HG02938 (cell line): ENCODE measurements around the gene SLC44A4.
A peak's percentile ranks its signal among the peaks of the same experiment; 100 is the strongest.
"Not testable (repeated sequence)": the region's sequence is repeated elsewhere in the genome, so short reads cannot be mapped to it uniquely, and the experiment has no call there.

Source experiments
- ATAC-seq: cut with Tn5 transposase; IDR thresholded peaks from one replicate; pipeline ENCODE4 v1.9.1; 2021; ENCODE audit warnings: mild to moderate bottlenecking, moderate library complexity; ENCODE audit not compliant: unreplicated experiment

SLC44A4 gene

DNA sequence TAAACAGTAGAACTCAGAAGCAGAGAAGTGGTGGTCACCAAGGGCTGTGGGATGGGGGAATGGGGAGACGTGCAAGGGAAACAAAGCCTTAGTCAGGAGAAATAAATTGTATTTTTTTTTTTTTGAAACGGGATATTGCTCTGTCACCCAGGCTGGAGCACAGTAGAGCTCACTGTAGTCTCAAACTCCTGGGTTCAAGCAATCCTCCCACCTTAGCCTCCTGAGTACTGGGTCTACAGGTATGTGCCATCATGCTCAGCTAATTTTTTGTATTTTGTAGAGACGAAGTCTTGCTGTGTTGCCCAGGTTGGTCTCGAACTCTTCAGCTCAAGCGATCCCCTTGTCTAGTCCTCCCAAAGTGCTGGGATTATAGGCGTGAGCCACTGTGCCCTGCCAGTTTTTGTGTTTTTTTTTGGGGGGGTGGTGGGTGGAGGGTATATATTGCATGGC, 47.9 kb downstream of the SLC44A4 start:
- no peak for ATAC-seq

DNA sequence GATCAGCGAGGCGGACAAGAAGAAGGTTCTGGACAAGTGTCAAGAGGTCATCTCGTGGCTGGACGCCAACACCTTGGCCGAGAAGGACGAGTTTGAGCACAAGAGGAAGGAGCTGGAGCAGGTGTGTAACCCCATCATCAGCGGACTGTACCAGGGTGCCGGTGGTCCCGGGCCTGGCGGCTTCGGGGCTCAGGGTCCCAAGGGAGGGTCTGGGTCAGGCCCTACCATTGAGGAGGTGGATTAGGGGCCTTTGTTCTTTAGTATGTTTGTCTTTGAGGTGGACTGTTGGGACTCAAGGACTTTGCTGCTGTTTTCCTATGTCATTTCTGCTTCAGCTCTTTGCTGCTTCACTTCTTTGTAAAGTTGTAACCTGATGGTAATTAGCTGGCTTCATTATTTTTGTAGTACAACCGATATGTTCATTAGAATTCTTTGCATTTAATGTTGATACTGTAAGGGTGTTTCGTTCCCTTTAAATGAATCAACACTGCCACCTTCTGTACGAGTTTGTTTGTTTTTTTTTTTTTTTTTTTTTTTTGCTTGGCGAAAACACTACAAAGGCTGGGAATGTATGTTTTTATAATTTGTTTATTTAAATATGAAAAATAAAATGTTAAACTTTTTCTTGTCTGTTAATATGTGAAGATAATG, 49.0 kb downstream of the SLC44A4 start:
- no peak for ATAC-seq

DNA sequence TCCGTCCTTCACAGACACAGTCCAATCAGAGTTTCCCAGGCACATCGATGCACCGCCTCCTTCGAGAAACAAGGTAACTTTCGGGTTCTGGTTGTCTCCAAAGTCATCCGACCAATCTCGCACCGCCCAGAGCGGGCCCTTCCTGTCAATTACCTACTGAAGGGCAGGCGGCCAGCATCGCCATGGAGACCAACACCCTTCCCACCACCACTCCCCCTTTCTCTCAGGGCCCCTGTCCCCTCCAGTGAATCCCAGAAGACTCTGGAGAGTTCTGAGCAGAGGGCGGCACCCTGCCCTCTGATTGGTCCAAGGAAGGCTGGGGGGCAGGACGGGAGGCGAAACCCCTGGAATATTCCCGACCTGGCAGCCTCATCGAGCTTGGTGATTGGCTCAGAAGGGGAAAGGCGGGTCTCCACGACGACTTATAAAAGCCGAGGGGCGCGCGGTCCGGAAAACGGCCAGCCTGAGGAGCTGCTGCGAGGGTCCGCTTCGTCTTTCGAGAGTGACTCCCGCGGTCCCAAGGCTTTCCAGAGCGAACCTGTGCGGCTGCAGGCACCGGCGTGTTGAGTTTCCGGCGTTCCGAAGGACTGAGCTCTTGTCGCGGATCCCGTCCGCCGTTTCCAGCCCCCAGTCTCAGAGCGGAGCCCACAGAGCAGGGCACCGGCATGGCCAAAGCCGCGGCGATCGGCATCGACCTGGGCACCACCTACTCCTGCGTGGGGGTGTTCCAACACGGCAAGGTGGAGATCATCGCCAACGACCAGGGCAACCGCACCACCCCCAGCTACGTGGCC, 51.3 kb downstream of the SLC44A4 start, which contains the start of gene HSPA1B:
TSS of gene HSPA1B (plus strand) at position 453 of the 794 bp plus-strand sequence. CDS start at position 666, 213 bp downstream.
- ATAC-seq: peak; percentile 64

DNA sequence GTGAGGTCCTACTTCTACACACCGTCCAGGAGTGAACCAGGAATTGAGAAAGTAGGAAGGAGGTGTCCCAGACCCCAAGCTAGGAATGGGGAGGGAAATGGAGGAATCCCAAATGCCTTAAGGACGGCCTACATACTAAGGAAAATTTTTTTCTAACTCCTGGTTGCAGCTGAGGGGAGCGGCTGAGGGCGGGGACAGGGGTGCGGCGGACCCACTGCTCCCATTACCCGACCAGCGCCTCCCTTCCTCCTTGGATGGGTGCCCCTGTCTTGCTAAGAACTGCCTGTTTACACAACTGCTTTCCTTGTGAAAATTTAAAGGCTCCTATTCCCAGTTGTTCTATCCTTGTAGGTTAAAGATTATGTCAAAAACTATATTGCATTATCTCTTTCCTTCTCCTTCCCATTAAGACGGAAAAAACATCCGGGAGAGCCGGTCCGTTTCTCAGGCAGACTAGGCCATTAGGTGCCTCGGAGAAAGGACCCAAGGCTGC, 52.0 kb downstream of the SLC44A4 start:
- ATAC-seq: no peak

DNA sequence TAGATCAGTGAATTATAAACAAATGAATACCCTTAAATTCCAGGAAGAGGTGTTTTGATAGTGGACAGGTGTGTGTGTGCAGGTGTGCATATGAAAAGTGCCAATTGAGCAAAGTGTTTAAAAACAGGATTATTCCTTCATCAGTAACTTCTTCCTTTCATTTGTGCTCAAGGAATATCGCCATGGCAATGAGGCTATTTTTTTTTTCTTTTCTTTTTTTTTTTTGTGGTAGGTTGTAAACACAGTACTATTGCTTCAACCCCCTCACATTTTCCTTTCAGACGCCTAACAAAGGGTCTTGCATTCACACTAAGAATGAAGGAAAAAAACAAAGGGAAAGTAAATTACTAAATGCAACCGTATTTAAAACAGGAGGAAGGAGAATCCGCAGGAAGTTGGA, 53.2 kb downstream of the SLC44A4 start:
- no peak for ATAC-seq

DNA sequence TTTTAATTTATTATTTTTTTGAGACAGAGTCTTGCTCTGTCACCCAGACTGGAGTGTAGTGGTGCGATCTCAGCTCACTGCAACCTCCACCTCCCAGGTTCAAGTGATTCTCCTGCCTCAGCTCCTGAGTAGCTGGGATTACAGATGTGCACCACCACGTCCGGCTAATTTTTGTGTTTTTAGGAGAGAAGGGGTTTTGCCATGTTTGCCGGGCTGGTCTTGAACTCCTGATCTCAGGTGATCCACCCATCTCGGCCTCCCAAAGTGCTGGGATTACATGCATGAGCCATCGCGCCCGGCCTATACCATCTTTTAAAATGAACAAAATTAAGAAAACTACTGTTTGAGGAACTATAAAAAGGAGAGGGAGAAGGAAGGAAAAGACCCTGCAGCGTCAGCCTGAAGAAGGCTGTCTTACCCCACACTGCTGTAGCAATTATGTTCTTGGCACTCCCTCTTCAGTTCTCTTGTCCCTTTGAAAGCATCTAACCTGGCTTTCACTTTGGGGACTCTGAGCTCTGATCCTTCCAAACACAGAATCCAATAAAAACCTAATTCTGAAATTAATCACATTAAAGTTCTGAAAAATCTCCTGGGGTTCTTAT, 55.1 kb downstream of the SLC44A4 start:
- ATAC-seq: not testable (repeated sequence)

DNA sequence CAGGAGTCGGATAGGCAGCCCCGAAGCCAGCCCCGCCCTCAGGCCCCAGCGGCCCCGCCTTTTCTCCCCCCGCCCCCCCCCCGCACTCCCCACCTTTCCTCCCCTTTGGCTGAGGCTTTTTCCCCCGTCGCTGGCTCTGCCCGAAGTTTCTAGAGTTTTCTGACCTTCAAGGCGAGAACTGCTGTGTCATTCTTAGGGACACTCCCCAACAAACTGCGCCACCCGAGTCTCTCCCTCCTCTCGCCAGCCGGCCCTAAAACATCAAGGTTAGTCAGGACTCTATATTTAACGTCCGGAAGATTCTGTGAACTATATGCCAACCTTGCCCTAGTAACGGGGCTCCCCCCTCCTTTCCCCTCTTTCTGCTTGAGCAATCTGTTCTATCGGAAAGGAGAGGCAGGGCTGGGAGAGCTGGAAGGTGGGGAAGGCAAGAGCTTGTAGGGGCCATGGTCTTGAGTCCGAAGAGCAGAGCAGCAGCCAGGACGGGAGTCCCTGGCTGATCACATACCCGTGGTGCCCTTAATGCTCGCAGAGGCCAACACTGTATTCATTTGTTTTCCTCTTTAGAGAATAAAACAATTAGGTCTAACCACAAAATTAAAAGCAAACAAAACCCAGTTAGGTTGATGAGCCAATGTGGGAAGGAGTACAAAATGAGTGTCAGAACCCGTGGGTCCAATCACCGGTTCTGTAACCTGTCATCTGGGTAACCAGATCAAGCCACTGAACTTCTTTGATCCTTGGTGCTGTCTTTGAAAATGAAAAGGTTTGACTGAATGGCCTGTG, 56.6 kb downstream of the SLC44A4 start:
- ATAC-seq: peak; percentile 38

DNA sequence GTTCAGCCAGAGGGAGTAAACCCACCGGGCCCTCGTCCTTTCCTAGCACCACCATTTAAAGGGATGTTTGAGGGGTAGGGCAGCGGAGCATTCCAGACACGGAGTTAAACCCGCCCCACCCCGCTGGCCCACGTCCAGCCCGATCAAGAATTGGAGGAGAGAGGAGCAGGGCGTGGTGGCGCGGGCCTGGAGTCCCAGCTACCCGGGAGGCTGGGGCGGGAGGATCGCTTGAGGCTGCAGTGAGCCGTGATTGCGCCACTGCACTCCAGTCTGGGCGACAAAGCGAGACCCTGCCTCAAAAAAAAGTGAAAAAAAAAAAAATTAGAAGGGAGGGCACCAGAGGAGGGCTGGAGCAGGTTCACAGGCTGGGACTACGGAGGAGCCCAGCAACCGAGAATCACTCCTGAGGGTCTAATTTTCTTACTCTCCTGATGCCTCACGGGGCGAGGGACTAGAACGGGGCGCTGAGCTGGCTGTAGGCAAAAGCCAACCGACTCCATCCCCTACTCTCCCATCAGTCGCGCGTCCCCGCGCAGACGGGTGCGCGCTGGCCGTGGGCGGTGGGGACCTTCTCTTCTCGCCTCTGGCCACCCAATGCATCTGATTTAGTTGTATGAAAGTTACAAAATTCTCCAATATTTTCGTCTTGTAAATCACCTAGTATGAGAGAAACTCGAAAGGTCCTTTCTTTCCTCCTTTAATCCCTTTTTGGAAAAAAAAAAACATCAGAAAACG, 57.3 kb downstream of the SLC44A4 start:
- ATAC-seq: peak; percentile 42

DNA sequence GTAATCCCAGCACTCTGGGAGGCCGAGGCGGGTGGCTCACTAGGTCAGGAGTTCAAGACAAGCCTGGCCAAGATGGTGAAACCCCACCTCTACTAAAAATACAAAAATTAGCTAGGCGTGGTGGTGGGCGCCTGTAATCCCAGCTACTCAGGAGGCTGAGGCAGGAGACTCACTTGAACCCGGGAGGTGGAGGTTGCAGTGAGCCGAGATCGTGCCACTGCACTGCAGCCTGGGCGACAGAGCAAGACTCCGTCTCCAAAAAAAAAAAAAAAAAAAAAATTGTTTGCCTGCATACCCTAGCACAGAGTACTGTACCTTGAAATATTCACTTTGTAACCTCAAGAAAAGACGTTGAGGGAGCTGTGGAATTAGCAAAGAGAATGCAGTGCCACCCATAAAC, 58.4 kb downstream of the SLC44A4 start:
- not testable (repeated sequence) for ATAC-seq

DNA sequence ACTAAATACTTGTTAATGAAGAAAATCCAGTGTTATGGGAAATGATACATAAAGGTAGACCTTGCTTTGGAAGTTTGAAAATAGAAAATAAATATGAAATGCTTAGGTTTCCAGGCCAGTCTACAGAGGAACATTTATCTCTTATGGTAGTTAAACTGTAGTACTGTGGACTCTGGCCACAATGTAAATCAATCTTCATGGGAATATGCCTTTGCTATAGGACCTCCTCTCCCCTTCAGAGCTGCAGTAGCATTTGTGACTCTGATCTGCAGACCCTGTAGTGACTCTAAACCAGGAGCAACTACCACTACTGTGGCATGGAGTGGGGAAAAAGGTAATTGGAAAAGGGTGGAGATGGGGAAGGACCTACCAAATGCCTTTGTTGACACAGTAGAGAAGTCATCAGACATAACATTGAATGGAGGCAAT, 58.9 kb downstream of the SLC44A4 start:
- ATAC-seq: no peak

DNA sequence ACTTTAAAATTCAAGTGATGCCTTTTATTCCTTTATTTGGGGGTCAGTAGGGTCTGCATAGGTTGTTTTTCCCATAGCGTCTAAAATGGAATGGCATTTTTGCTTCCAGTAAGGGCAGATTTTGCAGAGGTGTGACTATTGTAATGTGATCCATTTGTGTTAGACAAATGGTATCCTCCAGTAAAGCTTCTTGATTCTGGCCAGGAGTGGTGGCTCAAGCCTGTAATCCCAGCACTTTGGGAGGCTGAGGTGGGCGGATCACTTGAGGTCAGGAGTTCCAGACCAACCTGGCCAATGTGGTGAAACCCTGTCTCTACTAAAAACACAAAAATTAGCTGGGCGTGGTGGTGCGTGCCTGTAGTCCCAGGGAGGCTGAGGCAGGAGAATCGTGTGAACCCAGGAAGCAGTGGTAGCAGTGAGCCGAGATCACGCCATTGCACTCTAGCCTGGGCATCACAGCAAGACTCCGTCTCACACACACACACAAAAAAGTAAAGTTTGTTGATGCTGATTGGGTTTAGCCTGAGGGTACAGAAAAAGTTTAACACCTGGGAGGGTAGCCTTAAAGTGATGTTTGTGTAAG, 60.8 kb downstream of the SLC44A4 start:
- not testable (repeated sequence) for ATAC-seq

DNA sequence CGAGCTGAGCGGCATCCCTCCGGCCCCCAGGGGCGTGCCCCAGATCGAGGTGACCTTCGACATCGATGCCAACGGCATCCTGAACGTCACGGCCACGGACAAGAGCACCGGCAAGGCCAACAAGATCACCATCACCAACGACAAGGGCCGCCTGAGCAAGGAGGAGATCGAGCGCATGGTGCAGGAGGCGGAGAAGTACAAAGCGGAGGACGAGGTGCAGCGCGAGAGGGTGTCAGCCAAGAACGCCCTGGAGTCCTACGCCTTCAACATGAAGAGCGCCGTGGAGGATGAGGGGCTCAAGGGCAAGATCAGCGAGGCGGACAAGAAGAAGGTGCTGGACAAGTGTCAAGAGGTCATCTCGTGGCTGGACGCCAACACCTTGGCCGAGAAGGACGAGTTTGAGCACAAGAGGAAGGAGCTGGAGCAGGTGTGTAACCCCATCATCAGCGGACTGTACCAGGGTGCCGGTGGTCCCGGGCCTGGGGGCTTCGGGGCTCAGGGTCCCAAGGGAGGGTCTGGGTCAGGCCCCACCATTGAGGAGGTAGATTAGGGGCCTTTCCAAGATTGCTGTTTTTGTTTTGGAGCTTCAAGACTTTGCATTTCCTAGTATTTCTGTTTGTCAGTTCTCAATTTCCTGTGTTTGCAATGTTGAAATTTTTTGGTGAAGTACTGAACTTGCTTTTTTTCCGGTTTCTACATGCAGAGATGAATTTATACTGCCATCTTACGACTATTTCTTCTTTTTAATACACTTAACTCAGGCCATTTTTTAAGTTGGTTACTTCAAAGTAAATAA, 61.5 kb downstream of the SLC44A4 start:
- not testable (repeated sequence) for ATAC-seq

DNA sequence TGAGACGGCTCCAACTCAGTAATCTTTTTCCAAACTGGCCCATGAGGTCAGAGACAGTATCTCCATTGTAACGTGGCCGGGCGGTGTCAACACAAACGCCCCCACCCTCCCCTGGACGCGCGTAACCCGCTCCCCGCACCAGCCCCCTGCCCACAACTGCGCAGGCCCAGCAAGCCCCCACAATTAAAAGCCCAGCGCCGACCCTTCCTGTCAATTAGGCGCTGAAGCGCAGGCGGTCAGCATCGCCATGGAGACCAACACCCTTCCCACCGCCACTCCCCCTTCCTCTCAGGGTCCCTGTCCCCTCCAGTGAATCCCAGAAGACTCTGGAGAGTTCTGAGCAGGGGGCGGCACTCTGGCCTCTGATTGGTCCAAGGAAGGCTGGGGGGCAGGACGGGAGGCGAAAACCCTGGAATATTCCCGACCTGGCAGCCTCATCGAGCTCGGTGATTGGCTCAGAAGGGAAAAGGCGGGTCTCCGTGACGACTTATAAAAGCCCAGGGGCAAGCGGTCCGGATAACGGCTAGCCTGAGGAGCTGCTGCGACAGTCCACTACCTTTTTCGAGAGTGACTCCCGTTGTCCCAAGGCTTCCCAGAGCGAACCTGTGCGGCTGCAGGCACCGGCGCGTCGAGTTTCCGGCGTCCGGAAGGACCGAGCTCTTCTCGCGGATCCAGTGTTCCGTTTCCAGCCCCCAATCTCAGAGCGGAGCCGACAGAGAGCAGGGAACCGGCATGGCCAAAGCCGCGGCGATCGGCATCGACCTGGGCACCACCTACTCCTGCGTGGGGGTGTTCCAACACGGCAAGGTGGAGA, 63.6 kb downstream of the SLC44A4 start, which contains the start of the genes HSPA1A and HSPA1L:
TSS of gene HSPA1A (plus strand) at position 519 of the 814 bp plus-strand sequence. CDS start at position 733, 214 bp downstream.
TSS of gene HSPA1L (minus strand) at position 259 of the 814 bp plus-strand sequence. CDS start 3,311 bp downstream, outside the sequence.
- no peak for ATAC-seq

DNA sequence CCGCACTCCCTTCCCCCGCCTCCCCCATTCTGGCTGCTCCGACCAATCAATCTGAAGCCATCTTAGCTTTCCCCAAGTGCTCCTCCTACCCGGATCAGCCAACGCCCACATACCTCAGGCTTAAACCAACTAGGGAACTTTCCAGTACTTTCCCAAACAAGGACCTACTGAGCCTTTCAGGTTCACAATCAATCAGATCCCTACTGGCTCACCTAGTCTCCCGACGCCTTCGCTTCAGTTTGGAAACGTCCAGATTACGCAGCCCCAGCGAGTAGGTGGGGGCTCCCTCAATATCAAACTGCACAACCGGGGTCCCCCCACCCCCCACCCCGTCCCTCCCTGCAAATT, 64.1 kb downstream of the SLC44A4 start:
- no peak for ATAC-seq

DNA sequence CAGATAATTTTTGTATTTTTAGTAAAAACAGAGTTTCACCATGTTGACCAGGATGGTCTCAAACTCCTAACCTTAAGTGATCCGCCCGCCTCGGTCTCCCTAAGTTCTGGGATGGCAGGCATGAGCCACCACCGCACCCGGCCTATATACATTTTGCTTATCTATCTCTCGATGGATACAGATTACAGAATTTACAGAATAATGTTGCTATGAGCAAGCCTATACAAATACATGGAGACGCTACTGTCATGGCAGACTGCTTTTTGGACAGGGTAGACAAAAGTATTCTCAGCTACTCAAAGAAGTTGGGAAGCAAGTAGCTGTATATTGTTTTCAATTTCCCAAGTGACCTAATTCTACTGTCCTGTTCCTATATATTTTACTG, 65.3 kb downstream of the SLC44A4 start:
- no peak for ATAC-seq
